Psoas muscle (tissue), 8 donors: ENCODE measurements around the gene TRIP6. TPM values are rescaled to one million over a fixed set of nuclear protein-coding genes. Genes with fewer than 3 reads are reported as not detected.

ENCODE experiments used
- ATAC-seq, 4 donors: fragments of 200-7000 bp; cut with Tn5 transposase; one replicate each; pipeline ENCODE4 v1.9.1; 2020; ENCODE audit warnings: moderate library complexity in 3 of 4, mild to moderate bottlenecking in 2 of 4
- DNase-seq, 2 donors: peaks; one replicate each; pipeline ENCODE4 v3.0.0-alpha.2; 2020
- H3K27ac ChIP-seq: fragments of 200-600 bp; one replicate; pipeline ENCODE4 v1.8.0; 2022
- H3K27me3 ChIP-seq, 3 donors: fragments of 200-600 bp in 1 of 3; one replicate each; pipeline versions ENCODE4 v1.6.1 to v1.8.0; 2013 to 2022; ENCODE audit warnings: low read length in 2 of 3, mild to moderate bottlenecking in 2 of 3, moderate library complexity in 1 of 3; ENCODE audit not compliant: insufficient read depth in 3 of 3
- H3K36me3 ChIP-seq, 2 donors: fragments of 200-600 bp in 1 of 2; one replicate each; pipeline versions ENCODE4 v1.6.1 to v1.8.0; 2013 to 2022; ENCODE audit warnings: low read depth in 1 of 2, mild to moderate bottlenecking in 1 of 2, moderate library complexity in 1 of 2; ENCODE audit not compliant: insufficient read depth in 1 of 2
- H3K4me1 ChIP-seq: fragments of 200-600 bp; one replicate; pipeline ENCODE4 v1.8.0; 2022
- H3K4me3 ChIP-seq: fragments of 200-600 bp; one replicate; pipeline ENCODE4 v1.8.0; 2022; ENCODE audit warnings: mild to moderate bottlenecking
- H3K9me3 ChIP-seq: fragments of 200-600 bp; one replicate; pipeline ENCODE4 v1.8.0; 2022
- CTCF ChIP-seq: fragments of 200-600 bp; IDR thresholded peaks from one replicate; pipeline ENCODE4 v1.8.0; 2022; ENCODE audit warnings: antibody characterized with exemption
- WGBS, 3 donors: extraction: QIAGEN DNeasy Blood & Tissue Kit; methylation state at CpG; one replicate each; pipeline versions ENCODE4 v1.1.6 to v1.1.7; 2013; 5-methylcytosine and 5-hydroxymethylcytosine counted together
- intact Hi-C, 2 donors: fragments of 100-400 bp; cut with DNase I; formaldehyde crosslinking; loops; one replicate each; pipeline versions ENCODE4 v1.11.0 to v1.14.2; 2022
- polyA plus RNA-seq, 3 donors: library from polyadenylated mRNA; stranded (reverse); fragments of 200-250 nt; gene quantifications; one replicate each; pipeline ENCODE4 v1.2.3, GENCODE V29; 2013
- total RNA-seq, 4 donors: library from RNA; stranded (reverse); fragmentation: NEBNext Ultra II Directional in 2 of 4; extraction: Animal tissue kit (Norgen Biotek cat#: 25700) in 2 of 4; gene quantifications; one replicate each; pipeline versions ENCODE4 v1.2.1 to v1.2.4, GENCODE V29; 2021 to 2023
- donor health status: healthy with polysubstance abuse.
- donor health status: DM: no; HTN: no; CAD: no; lungs with moderate emphysema.
- donor health status: Bipolar disorder and iron deficiency.
- donor health status: healthy.
- donor health status: DM: yes; HTN: yes; CAD: no.
- donor health status: DM: no; HTN: no; CAD: no.
- donor health status: DM: no; HTN: no; CAD: no.
- donor health status: DM: yes; HTN: yes; CAD: no.

The TRIP6 gene
- total and polyA plus RNA-seq, 7 donors = 4.3 to 8.8 (median 6.2) TPM

- no peak for TF ChIP-seq CTCF
- Histone ChIP-seq H3K27me3 (no peaks in the 10 kb centered on the region), H3K4me1 (peaks cover 21% of the 10 kb centered on the region), H3K27ac (peak overlapping the region; percentile 89), H3K36me3 (peaks cover 11 to 67% of the 10 kb centered on the region in 2 donors), H3K9me3 (no peaks in the 10 kb centered on the region), H3K4me3 (no peak overlapping the region)
- 73 to 78% (median 75%) methylated on average over 25 of the region's 25 CpGs for WGBS, 3 donors
- DNase-seq = no peak
- intact Hi-C loops = loop anchor here in 1 of 2 donors (10.0 kb wide), 1 partner anchor 358 kb away; the partner anchor contains the start of gene FIS1
- no peak for ATAC-seq
These were observed 19.8 kb downstream of the TRIP6 start for GRCh38 chr7:100886936-100887515.

DNA sequence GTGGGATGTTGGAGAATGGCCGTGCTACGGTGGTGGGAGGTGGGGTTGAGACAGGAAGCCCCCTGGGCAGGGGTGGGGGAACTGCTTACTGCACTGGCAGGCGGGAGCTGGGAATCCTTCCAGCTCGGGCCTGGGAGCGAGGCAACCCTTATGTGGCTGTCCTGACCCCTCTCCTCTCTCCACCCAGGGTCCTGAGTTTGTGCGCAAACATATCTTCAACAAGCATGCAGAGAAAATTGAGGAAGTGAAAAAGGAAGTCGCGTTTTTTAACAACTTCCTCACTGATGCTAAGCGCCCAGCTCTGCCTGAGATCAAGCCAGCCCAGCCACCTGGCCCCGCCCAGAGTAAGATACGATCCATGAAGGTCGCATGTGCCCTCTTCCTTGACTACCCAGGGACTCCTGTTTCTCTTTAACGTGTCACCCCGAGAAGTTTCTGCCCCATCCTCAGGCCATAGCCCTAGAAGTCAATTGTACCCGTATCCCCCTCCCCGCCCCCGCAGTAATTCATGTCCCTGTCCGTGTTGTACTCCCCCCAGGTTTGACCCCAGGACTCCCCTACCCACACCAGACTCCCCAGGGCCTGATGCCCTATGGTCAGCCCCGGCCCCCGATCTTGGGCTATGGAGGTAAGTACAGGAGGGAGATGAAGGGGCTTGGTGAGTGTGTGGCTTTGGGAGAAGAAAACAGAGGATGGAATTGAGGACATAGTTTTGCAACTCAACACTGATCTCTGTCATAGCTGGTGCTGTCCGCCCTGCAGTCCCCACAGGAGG is 20.5 kb downstream of the TRIP6 start:
- peaks cover 21% of the 10 kb centered on the region for H3K4me1 ChIP-seq
- H3K27ac ChIP-seq = peak overlapping the region; percentile 89
- ATAC-seq = no peak
- DNase-seq = no peak
- WGBS, 3 donors = 54 to 61% (median 56%) methylated on average over 21 of the region's 21 CpGs
- intact Hi-C loops = loop anchor here in 1 of 2 donors (10.0 kb wide), 1 partner anchor 357 kb away; the partner anchor contains the start of gene FIS1
- TF ChIP-seq CTCF = no peak
- no peaks in the 10 kb centered on the region for H3K9me3 ChIP-seq
- H3K27me3 ChIP-seq = no peaks in the 10 kb centered on the region
- peaks cover 11 to 60% of the 10 kb centered on the region in 2 donors for H3K36me3 ChIP-seq
- H3K4me3 ChIP-seq = peak overlapping the region; percentile 77

GRCh38 chr7:100888291-100888987 is 21.3 kb downstream of the TRIP6 start:
- H3K36me3 ChIP-seq = peaks cover 11 to 53% of the 10 kb centered on the region in 2 donors
- intact Hi-C loops = loop anchor here in 1 of 2 donors (10.0 kb wide), 1 partner anchor 356 kb away; the partner anchor contains the start of gene FIS1
- no peak for ATAC-seq
- 44 to 61% (median 51%) methylated on average over 16 to 18 of the region's 18 CpGs for WGBS, 3 donors
- peak overlapping the region; percentile 77 for H3K4me3 ChIP-seq
- peak overlapping the region; percentile 89 for H3K27ac ChIP-seq
- H3K9me3 ChIP-seq = no peaks in the 10 kb centered on the region
- DNase-seq = no peak
- H3K4me1 ChIP-seq = peaks cover 27% of the 10 kb centered on the region
- H3K27me3 ChIP-seq = no peaks in the 10 kb centered on the region
- TF ChIP-seq CTCF = no peak

DNA sequence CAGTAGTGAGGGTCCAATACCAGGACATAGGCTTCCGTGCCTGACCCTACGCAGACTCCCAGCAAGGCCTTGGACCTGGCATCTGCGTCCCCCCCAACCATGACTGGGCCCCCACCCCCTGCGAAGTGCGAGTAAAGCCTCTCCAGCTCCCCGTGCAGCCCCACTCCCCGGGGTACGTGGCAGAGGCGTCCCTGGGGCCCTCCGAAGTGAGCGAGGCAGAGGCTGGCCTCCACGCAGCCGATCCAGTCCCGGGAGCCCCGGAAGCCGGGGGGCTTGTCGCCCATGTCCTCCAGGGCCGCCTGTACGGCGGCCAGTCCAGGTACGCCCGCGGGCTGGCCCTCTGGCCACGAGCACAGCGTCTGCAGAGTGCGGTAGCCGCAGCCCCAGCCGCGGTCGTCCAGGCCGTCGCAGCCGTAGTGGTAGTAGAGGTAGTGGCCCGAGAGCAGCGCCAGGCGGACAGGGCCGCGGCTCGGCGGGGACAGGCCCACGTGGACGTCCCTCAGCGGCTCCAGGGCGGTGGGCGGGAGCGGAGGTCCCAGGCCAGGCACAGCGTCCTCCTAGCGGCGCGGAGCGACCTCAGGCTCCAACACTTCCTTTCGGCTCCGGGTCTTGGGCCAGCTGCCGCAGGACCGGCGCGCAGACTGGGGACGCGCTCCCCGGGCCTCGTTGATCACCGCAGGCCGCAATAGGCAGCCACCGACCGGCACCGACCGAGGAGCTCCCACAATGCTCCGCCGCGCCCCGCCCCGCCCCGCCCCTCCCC is 22.0 kb downstream of the TRIP6 start, which contains the start of gene UFSP1:
Gene UFSP1 (minus strand): TSS at position 728 of the 763 bp plus-strand sequence. CDS start 444 bp downstream, at position 284.
- intact Hi-C loops = loop anchor here in 1 of 2 donors (10.0 kb wide), 1 partner anchor 356 kb away; the partner anchor contains the start of gene FIS1
- WGBS, 3 donors = 1 to 5% (median 2%) methylated on average over 32 to 72 of the region's 73 CpGs
- H3K4me3 ChIP-seq = peak within 1 kb of the TSS; percentile 77

More for the DNA sequence above, 22.0 kb downstream of the TRIP6 start, which contains the start of gene UFSP1:
- no peaks in the 10 kb centered on the region for H3K9me3 ChIP-seq
- TF ChIP-seq CTCF = no peak
- ATAC-seq (peak; percentile 54 to 63 (median 60)), DNase-seq (no peak)
- peak within 1 kb of the TSS; percentile 89 for H3K27ac ChIP-seq
- H3K4me1 ChIP-seq = peaks cover 34% of the 10 kb centered on the region
- no peaks in the 10 kb centered on the region for H3K27me3 ChIP-seq
- peaks cover 8 to 46% of the 10 kb centered on the region in 2 donors for H3K36me3 ChIP-seq
